Left ventricle myocardium inferior (tissue), 1 donor: Measurements from ENCODE around the gene CYP1A2. TPM values are rescaled to one million over a fixed set of nuclear protein-coding genes. Genes with fewer than 3 reads are reported as not detected.

Source experiments
- DNase-seq: peaks from one replicate; pipeline ENCODE4 v3.0.0-alpha.2; 2020
- H3K27ac ChIP-seq: fragments of 200-600 bp; replicated peaks from 2 replicates; pipeline ENCODE4 v1.8.0; 2021
- H3K27me3 ChIP-seq: fragments of 200-600 bp; 2 replicates; pipeline ENCODE4 v1.8.0; 2021; ENCODE audit warnings: low read depth
- H3K36me3 ChIP-seq: fragments of 200-600 bp; 2 replicates; pipeline ENCODE4 v1.8.0; 2021
- H3K4me1 ChIP-seq: fragments of 200-600 bp; 2 replicates; pipeline ENCODE4 v1.8.0; 2021
- H3K4me3 ChIP-seq: fragments of 200-600 bp; 2 replicates; pipeline ENCODE4 v1.8.0; 2021; ENCODE audit warnings: mild to moderate bottlenecking, moderate library complexity
- H3K9me3 ChIP-seq: fragments of 200-600 bp; replicated peaks from 2 replicates; pipeline ENCODE4 v1.8.0; 2021
- CTCF ChIP-seq: fragments of 200-600 bp; IDR thresholded peaks from 2 replicates; pipeline ENCODE4 v1.8.0; 2021; ENCODE audit warnings: antibody characterized with exemption, mild to moderate bottlenecking, borderline replicate concordance
- intact Hi-C: fragments of 100-400 bp; cut with micrococcal nuclease; formaldehyde crosslinking; loops from one replicate; pipeline ENCODE4 v1.11.0; 2022
- total RNA-seq: library from RNA; stranded (reverse); fragmentation: NEBNext Ultra II Directional; extraction: Animal tissue kit (Norgen Biotek cat#: 25700); gene quantifications from one replicate; pipeline ENCODE4 v1.2.1, GENCODE V29; 2021
- donor health status: DM: no; HTN: yes; CAD: no; lungs with severe emphysema.

CYP1A2 gene
- total RNA-seq, 1 donor from 2014 or later: not detected

- DNase-seq: no peak
- H3K36me3 ChIP-seq: no peaks in the 10 kb centered on the region
- peak overlapping the region; percentile 98 for H3K27ac ChIP-seq
- H3K27me3 ChIP-seq: no peaks in the 10 kb centered on the region
- H3K9me3 ChIP-seq: no peaks in the 10 kb centered on the region
- no peak for TF ChIP-seq CTCF
- peaks cover 98% of the 10 kb centered on the region for H3K4me1 ChIP-seq
- intact Hi-C loops: no loop called here
- peak overlapping the region; percentile 45 for H3K4me3 ChIP-seq
Observed at GRCh38 chr15:74789741-74790079, 41.1 kb downstream of the CYP1A2 start.

GRCh38 chr15:74790080-74790916 is 41.7 kb downstream of the CYP1A2 start:
- Histone ChIP-seq H3K36me3 (no peaks in the 10 kb centered on the region), H3K27me3 (no peaks in the 10 kb centered on the region), H3K4me1 (peaks cover 96% of the 10 kb centered on the region), H3K4me3 (peak overlapping the region; percentile 45), H3K9me3 (no peaks in the 10 kb centered on the region), H3K27ac (peak overlapping the region; percentile 98)
- intact Hi-C loops: no loop called here
- TF ChIP-seq CTCF: no peak
- DNase-seq: peak; percentile 82

GRCh38 chr15:74791007-74791406 is 42.4 kb downstream of the CYP1A2 start:
- H3K4me1 ChIP-seq: peaks cover 89% of the 10 kb centered on the region

GRCh38 chr15:74791667-74792066 is 43.0 kb downstream of the CYP1A2 start:
- Histone ChIP-seq H3K4me1 (peaks cover 82% of the 10 kb centered on the region), H3K9me3 (no peaks in the 10 kb centered on the region), H3K27ac (peak overlapping the region; percentile 98), H3K27me3 (no peaks in the 10 kb centered on the region), H3K4me3 (no peak overlapping the region), H3K36me3 (no peaks in the 10 kb centered on the region)
- no peak for DNase-seq
- TF ChIP-seq CTCF: no peak
- intact Hi-C loops: no loop called here

More at GRCh38 chr15:74791007-74791406, 42.4 kb downstream of the CYP1A2 start:
- intact Hi-C loops: no loop called here
- H3K27me3 ChIP-seq: no peaks in the 10 kb centered on the region
- DNase-seq: no peak
- H3K4me3 ChIP-seq: no peak overlapping the region
- TF ChIP-seq CTCF: no peak
- no peaks in the 10 kb centered on the region for H3K9me3 ChIP-seq
- peak overlapping the region; percentile 98 for H3K27ac ChIP-seq
- no peaks in the 10 kb centered on the region for H3K36me3 ChIP-seq

GRCh38 chr15:74792227-74793016 is 43.8 kb downstream of the CYP1A2 start:
- H3K4me1 ChIP-seq: peaks cover 78% of the 10 kb centered on the region
- no peak for TF ChIP-seq CTCF
- peak overlapping the region; percentile 98 for H3K27ac ChIP-seq
- no peaks in the 10 kb centered on the region for H3K9me3 ChIP-seq
- DNase-seq: no peak
- no peak overlapping the region for H3K4me3 ChIP-seq
- no peaks in the 10 kb centered on the region for H3K27me3 ChIP-seq
- no peaks in the 10 kb centered on the region for H3K36me3 ChIP-seq
- intact Hi-C loops: no loop called here
